Left forelimb (tissue), 1 donor: Measurements from ENCODE around the gene ITGA1.
"Not testable (repeated sequence)": the region's sequence is repeated elsewhere in the genome, so short reads cannot be mapped to it uniquely, and the experiment has no call there.

Experiments
- DNase-seq: peaks from one replicate; pipeline ENCODE4 v3.0.0-alpha.2; 2018; ENCODE audit warnings: low spot score

ITGA1 gene

DNA sequence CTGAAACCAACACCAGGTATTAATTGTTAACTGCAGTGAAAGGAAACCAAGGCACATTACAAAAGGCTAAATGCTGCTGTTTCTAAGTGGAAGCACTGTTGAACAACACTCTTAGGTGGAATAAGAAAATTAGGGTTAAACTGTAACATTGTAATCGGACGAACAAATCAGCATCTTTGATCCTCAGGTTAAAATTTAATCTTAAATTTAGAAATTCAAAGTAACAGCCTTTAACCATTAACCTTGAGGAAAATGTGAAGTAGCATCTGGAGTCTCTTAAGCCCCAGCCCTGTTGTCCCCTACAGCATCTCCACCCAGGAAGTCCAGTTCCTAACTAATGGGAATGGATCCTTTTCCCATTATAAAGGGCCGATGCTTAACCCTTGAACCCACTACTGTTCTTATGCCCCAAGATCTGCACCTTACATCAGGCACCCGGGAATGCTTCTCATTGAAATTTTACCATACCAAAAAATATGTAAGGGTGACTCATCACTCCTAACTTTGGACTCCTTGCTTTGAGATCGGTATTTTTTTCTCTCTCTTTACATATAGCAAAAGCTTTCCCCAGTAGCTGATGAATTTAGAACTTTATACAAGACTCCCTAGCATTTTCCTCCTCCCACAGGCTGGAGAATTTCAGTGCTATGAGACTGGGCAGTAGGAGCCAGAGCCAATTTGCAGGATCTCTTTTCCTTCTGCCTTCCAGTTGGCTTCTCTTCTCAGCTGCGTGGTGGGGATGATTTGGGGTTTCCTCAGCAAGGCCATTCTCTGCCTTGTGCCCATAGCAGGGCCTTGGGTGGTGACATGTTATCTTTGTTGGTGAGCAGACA is 169.4 kb downstream of the ITGA1 start:
- DNase-seq, result no peak

DNA sequence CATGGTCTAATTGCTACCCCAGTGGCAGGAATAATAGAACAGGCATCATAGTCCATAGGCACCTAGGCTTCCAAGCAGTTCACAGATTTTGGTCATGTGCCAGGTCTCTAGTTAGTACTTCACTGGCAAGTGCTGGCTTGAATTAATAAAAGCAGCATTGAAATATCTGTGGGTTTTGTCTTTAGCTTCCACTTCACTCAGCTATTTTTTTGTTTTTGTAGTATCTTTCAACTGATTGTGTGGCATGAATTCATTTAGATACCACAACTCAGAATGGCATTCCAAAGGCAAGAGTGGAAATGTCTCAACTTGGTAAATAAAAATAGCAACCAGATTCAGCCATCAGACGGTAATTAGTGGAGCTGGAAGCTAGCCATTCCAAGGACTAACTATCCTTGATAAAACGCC is 173.6 kb downstream of the ITGA1 start:
- no peak for DNase-seq

DNA sequence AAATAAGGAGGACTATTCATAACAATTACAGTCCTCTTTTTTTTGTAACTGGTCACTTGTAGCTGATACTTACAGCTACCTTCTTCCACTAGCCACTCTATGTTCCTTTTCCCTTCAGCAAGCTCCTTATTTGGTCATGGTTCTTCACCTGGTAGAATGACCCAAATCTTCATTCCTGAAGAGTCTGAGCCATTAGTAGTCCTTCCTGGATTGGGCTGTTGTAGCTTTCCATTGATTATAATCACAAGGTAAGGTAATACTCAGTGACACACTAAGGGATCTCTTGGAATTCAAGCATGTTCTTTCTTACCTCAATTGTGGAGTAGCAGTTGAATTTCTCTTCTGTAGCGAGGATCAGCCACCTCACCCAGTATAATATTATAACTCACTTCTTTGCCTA is 175.9 kb downstream of the ITGA1 start:
- DNase-seq, result no peak

DNA sequence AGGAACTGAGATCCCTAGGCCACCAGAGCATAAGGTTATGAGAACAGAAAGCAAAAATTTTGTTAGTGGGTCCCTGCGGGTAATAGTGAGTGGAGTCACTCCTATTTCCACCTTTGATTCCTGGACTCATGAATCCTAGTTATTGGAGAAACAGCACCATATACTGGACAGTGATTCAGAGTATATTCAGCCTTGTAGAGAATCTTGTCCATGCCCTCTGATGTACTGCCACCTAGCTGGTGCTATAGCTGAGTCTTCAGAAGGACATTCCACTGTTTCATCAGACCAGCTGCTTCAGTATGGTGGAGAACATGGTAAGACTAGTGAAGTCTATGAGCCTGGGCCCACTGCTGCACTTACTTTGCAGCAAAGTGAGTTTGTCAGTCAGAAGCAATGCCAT is 176.4 kb downstream of the ITGA1 start:
- DNase-seq, result no peak

DNA sequence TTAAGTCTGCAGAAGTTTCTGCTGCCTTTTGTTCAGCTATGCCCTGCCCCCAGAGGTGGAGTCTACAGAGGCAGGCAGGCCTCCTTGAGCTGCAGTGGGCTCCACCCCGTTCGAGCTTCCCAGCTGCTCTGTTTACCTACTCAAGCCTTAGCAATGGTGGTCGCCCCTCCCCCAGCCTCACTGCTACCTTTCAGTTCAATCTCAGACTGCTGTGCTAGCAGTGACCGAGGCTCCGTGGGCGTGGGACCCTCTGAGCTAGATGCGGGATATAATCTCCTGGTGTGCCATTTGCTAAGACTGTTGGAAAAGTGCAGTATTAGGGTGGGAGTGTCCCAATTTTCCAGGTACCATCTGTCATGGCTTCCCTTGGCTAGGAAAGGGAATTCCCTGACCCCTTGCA is 188.4 kb downstream of the ITGA1 start:
- DNase-seq, result not testable (repeated sequence)

DNA sequence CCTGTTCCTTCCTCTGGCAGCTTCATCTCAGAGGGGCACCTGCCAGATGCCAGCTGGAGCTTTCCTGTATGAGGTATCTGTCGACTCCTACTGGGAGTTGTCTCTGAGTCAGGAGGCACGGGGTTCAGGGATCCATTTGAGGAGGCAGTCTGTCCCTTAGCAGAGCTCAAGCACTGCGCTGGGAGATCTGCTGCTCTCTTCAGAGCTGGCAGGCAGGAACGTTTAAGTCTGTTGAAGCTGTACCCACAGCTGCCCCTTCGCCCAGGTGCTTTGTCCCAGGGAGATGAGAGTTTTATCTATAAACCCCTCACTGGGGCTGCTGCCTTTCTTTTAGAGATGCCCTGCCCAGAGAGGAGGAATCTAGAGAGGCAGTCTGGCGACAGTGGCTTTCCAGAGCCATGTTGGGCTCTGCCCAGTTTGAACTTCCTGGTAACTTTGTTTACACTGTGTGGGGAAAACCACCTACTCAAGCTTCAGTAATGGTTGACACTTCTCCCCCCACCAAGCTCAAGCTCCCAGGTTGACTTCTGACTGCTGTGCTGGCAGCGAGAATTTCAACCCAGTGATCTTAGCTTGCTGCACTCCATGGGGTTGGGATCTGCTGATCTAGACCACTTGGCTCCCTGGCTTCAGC is 189.7 kb downstream of the ITGA1 start:
- DNase-seq, result no peak

DNA sequence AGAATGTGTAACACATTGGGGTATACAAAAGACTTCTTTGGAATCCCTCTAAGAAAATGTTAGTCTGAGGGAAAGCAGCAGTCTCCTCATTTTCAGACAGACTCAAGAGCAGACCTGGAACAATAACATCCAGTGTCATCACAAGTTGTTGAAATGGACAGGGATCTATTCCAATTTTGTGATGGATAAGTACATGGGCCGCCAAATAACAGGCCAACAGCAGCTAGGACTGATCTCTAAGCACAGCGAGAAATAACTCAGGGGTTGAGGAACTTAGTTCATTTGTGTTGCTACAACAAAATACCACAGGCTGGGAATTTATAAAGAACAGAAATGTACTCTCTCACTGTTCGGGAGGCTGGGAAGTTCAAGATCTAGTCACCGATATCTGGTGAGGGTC is 193.8 kb downstream of the ITGA1 start:
- no peak for DNase-seq

DNA sequence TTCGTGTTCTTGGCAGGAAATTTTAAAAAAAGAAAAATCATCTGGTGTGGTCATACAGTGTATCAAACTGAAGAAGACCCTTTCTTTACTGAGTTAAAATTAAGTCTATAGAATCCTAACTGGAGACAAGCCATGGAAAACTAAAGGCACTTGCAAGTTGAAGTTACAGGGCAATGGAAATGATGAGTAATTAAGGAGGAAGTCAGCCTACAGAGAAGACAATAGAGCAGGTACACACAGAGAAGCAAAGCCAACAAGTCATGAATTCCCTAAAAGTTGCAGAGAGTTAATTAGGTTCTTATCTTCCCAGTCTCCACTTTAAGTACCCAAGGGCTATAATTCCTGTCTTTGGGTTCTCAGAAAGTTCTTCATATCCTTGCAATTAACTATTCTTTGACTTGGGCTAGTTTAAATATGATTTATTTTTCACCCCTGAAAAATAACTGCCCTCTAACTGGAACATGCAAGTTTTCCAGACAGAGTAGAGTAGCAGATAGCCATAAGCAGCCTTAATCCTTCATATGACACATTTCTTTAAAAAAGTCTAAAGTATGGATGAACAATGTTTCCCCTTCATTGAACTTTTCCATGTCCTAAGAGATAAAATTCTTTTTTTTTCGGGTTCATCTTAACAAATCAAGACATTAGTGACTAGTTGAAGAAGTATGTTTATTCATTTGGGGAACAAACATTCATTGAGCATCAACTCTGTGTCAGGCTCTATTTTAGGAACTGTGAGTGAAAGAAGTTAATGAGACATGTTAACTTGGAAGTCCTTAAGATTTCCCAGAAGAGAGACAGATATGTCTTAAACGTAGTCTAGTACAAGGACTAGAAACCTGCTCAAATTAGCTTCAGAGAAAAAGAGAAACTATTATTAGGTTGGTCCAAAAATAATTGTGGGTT is 196.3 kb downstream of the ITGA1 start:
- DNase-seq, result no peak

DNA sequence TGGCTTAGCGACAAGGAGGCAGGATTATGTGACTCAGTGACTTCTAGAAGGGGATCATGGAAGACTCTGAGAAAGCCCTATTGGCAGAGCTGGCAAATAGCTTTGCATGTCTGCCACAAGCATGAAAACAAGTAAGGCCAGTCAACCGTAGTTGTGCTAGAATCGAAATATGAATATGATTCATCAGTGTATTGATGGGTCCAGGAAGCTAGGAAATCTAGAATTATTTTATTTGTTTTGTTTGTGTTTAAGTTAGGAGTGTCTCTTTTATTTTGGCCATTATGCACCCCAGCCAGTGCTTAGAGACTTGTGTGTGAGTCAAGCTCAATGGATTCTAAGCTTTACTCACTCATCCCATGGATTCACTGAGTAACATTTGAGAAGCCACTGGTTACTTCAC is 197.6 kb downstream of the ITGA1 start:
- no peak for DNase-seq

DNA sequence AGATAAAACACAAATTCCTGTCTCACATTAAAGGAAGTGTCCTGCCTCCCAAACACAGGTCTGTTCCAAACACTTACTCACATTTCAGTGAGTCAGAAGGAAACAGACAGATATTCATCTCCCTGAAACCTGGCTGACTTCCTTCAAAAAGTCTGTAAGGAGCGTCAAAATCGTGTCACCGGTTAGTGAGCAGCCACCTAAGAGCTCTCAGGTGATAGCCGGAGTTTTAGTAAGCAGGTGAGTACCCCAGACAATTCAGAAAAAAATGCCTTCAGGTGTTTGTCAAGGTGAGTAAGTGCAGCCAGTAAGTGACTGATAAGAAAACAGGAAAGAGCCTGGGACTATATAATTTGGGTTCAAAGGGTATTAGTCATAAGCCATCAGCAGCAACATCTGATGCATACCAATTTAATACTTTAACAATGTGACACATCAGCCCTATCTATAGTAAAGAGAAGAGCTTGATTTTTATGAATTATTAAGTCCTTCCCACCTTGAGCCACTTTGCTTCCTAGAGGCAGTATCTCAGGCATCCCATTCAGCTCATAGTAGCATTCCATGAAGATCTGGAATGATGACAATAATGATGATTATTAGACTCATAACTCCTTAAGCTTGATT is 200.1 kb downstream of the ITGA1 start:
- no peak for DNase-seq

DNA sequence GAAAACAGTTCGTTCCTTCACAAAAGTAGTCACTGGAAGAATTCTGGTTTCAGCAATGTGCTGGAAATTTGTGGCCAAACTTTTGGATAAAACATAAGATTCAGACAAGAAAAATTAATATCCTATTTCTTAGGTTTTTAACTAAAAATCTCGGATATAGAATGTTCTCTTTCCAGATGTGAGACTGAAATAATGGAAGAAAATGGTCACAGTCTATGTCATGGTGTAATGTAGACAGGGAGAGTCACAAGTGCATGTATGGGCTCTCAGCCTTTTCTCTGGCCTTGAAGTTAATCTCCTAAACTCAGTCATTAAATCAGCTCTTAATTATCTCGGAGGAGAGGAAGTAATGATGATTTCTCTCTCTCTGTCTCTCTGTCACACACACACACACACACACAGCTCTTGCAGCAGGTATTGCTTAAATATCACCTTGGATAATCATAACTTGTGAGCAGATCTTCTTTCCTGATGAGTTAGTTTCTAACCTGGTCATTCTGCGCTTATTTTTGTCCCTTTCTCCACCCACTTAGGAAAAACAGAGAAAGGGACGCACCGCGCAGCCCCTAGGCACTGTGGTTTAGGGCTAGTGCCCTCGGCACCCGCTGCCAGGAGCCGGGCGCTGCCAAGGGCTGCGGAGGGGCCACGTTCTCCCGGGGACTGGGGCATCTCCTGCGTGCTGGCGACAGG is 200.8 kb downstream of the ITGA1 start:
- DNase-seq, result no peak

DNA sequence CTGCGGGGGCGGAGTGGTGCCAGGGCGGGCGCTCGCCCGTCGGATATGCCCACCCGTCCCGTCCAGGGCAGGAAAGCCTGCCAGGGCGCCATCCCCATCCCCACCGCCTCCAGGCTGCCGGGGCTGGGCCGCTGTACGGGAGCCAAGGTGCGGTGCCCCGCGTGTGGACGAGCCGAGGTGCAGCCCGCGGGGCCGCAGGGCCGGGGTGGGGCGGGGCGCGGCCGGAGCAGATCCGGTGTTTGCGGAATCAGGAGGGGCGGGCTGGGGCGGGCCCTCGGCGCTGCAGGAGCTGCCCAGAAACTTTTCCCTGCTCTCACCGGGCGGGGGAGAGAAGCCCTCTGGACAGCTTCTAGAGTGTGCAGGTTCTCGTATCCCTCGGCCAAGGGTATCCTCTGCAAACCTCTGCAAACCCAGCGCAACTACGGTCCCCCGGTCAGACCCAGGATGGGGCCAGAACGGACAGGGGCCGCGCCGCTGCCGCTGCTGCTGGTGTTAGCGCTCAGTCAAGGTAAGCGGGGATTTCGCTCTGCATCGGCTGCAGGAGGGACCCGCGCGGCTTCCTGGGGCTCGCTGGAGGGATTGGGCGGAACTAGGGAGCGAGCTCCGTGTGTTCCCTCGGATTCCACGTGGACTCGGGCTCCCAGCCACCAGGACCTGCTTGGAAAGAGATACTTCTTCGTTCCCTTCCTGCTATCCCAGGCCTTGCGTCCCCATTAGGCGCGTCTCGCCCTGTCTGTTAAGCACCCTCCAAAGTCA is 201.5 kb downstream of the ITGA1 start, which contains the start of gene ITGA2:
Gene ITGA2 (plus strand): TSS at position 328 of the 756 bp plus-strand sequence. CDS start 117 bp downstream, at position 445.
- peak; percentile 73 for DNase-seq

DNA sequence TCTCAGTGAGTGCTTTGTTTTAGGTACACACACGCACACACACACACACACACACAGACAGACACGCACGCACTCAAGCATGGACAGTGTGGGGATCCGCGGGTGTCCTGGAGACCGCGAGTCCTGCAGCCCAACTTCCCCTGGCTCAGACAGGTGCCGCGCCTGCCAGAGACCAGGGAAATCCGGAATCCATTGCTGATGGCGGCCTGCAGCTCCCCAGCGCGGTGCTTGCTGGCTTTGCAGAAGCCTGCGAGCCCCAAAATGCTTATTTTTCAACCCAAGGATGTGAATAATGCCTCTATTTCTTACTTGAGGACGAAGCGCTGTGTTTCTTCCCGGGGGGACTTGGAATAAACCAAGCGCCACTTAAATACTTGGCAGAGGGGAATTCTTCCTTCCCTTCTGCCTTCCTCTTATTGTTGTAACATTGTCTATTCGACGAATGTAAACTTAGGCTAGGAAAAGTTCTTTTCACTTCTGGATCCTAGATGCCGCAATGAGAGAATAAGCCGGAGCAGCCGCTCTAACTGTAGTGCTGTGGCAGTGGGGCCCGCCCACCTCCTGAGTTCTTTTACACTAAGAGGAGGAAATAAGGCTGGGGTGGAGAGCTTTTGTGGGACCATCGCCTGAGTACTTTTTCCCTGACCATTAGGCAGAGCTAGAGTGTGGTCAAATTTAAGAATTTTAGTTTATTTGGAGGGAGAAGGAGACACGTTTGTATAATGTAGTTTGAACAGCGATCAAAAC is 202.2 kb downstream of the ITGA1 start:
- peak; percentile 75 for DNase-seq

DNA sequence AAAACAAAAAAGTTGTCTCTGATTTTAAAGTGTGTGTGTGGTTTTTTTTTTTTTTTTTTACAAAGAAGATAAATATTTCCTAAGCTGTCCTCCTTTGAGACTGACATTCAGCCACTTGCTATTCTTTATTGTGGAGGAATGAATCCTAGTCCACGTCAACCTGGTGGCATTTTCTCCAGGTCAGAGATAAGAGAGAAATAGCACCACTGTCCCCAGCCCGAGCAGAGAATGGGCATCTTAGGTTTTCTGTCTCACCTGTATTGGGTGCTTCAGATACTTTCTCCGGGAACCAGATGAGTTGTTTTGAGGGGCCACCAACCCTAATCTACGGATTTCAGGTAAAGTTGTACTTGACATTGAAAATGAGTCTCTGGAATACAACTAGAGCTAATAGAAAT is 202.8 kb downstream of the ITGA1 start:
- no peak for DNase-seq

DNA sequence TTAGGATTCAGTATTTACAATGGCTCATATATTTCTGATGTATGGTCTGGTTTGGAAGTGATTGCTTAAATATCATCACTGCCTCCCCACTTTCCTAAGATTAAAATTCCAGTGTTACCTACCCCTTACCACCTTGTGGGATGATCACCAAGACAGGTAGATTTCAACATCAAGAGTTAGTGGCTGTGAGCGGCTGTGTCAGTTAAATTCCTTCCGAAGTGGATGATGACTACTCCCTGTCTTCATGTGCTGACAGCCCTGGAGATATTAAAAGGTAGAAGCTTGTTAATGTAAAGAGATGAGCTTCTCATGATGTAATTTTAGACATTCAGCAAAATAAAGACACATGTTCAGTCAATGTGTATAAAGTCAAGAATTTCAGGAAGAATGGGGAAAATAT is 205.7 kb downstream of the ITGA1 start:
- DNase-seq, result no peak

DNA sequence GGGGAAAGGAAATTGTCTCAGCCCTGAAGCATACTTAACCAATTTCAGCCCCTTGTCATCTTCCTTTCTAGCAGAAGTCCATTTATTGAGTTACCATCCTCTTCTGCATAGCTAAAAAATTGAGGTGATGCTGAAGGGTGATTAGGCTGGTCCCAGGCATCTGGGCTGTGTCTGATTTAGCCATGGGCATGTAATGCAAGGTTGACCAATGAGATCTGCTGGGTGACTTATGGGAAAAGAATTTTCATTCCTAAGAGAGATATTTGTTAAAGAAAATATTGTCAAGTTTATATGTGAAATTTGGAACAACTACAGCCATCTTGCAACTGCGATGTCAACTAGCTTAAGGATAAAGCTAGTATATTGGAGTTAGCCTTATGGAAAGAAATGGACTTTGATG is 206.6 kb downstream of the ITGA1 start:
- DNase-seq, result no peak

DNA sequence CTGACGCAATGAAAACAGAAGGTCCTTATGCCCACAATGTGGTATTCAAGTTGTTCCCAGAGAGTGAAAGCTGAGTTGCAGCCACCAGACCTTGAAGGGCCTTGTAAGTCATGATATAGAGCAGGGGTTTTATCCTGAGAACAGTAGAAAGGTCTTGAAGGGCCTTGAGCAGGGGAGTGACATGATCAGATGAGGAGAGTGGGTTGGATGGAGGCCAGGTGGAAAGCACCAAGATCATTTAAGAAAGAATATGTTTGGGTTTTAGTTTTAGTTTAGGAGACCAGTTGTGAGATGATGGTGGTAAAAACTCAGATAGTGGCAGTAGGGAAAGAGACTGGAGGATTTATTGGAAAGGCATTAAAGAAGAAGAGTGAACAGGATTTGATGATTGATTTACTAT is 207.4 kb downstream of the ITGA1 start:
- no peak for DNase-seq

DNA sequence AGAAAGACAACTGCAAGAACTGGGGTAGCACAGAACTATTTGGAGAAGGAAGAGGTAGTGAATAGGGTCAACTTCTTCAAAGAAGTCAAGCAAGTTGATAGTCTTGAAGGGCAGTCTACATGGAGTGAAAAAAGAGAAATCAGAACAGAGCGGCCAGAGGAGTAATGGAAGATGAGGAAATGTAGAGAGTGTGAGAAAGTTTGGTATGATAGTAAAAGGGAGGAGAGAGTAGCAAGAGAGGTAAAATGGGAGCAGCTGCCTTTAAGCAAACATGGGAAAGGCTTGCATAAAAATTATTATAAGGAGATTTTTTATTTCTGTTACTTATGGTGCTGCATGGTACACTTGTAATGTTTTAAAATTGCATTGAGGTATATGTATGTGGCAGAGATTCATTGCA is 208.2 kb downstream of the ITGA1 start:
- no peak for DNase-seq

DNA sequence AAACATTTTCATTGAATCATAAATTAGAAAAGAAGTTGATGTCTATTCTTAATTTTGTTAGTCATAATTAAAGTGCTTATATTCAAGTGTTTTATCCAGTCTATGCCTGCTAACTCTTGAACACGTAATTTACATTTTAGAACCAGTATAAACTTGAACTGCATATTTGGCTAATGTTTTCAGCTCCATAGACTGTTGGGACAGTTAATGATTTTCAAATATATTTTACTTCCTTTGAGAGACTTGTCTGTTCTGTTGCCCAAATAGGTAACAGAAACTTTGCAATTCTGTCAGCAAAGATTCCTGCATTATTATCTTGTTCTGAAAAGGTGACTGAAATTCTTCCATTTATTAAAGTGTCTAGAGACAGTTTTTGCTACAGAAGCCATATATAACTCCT is 209.3 kb downstream of the ITGA1 start:
- no peak for DNase-seq

DNA sequence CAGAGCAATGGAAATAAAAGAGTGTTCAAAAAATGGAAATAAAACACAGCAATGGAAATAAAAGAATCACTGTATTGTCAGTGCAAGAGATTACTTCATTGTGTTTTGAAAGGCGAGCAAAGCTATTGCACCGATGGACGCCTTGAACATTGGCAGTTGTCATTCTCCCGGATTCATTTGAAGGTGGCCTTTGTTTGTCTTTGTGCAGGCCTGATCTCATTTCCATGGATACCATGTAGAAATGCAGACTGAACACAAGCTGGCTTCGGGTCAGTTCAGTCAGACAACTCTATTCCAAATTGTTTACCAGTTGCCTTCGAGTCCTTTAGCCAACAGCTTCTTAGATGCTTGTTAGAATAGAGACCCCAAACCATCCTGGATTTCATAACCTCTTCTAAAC is 209.7 kb downstream of the ITGA1 start:
- no peak for DNase-seq
